ENCODE results near the gene JMJD7. TPM values are rescaled to one million over a fixed set of nuclear protein-coding genes. Genes with fewer than 3 reads are reported as not detected.

JMJD7 gene
- total RNA-seq, 6 donors from 2014 or later: 14.4 to 41.5 (median 31.2) TPM

- 69 to 76% methylated on average over 6 of the region's 6 CpGs for WGBS, 2 donors
- Histone ChIP-seq H3K9me3 (no peaks in the 10 kb centered on the region), H3K36me3 (peaks cover 4 to 49% (median 35%) of the 10 kb centered on the region in 4 donors), H3K27me3 (no peaks in the 10 kb centered on the region), H3K27ac (no peak overlapping the region), H3K4me3 (no peak overlapping the region), H3K4me1 (peaks cover 5 to 40% (median 20%) of the 10 kb centered on the region in 4 donors)
- ATAC-seq (ENCODE audit: low FRiP score in 2 of 2) (no peak), DNase-seq (no peak)
- TF ChIP-seq POLR2A (IDR thresholded peaks at IDR 0.05): no peak
- no peak for TF ChIP-seq EP300 (IDR thresholded peaks at IDR 0.05)
- no peak for TF ChIP-seq POLR2AphosphoS5 (IDR thresholded peaks at IDR 0.05)
Observed at GRCh38 chr15:41849204-41849603, 21.3 kb downstream of the JMJD7 start.

GRCh38 chr15:41849861-41850260, 22.0 kb downstream of the JMJD7 start:
- Histone ChIP-seq H3K9me3 (no peaks in the 10 kb centered on the region), H3K4me3 (no peak overlapping the region), H3K36me3 (peaks cover 4 to 42% (median 31%) of the 10 kb centered on the region in 4 donors), H3K4me1 (peaks cover 5 to 40% (median 20%) of the 10 kb centered on the region in 4 donors), H3K27me3 (no peaks in the 10 kb centered on the region), H3K27ac (no peak overlapping the region)
- DNase-seq (peak; percentile 65 to 78), ATAC-seq (ENCODE audit: low FRiP score in 2 of 2) (peak; percentile 16 to 45)
- 60 to 63% methylated on average over 1 to 8 of the region's 8 CpGs for WGBS, 2 donors
- TF ChIP-seq POLR2A (IDR thresholded peaks at IDR 0.05) (peak in 1 of 4 donors; percentile 3), CTCF (IDR thresholded peaks at IDR 0.05) (no peak), POLR2AphosphoS5 (IDR thresholded peaks at IDR 0.05) (no peak), EP300 (IDR thresholded peaks at IDR 0.05) (no peak)

GRCh38 chr15:41850482-41851166, 22.7 kb downstream of the JMJD7 start:
- H3K27me3 ChIP-seq: no peaks in the 10 kb centered on the region
- H3K36me3 ChIP-seq: peaks cover 0 to 35% (median 27%) of the 10 kb centered on the region in 4 donors
- H3K4me3 ChIP-seq: no peak overlapping the region
- no peak for TF ChIP-seq CTCF (IDR thresholded peaks at IDR 0.05)
- no peak for TF ChIP-seq POLR2A (IDR thresholded peaks at IDR 0.05)
- no peak for TF ChIP-seq POLR2AphosphoS5 (IDR thresholded peaks at IDR 0.05)
- no peak for TF ChIP-seq EP300 (IDR thresholded peaks at IDR 0.05)
- ATAC-seq (ENCODE audit: low FRiP score in 2 of 2) (no peak), DNase-seq (peak in 1 of 2 donors; percentile 75)
- WGBS, 2 donors: 65 to 72% methylated on average over 4 to 16 of the region's 16 CpGs
- no peaks in the 10 kb centered on the region for H3K9me3 ChIP-seq
- H3K4me1 ChIP-seq: peaks cover 5 to 40% (median 20%) of the 10 kb centered on the region in 4 donors
- no peak overlapping the region for H3K27ac ChIP-seq

GRCh38 chr15:41851167-41851523, 23.3 kb downstream of the JMJD7 start:
- H3K4me1 ChIP-seq: peaks cover 5 to 40% (median 20%) of the 10 kb centered on the region in 4 donors
- ATAC-seq (ENCODE audit: low FRiP score in 2 of 2): no peak

More at GRCh38 chr15:41851167-41851523, 23.3 kb downstream of the JMJD7 start:
- DNase-seq: no peak
- Histone ChIP-seq H3K36me3 (peaks cover 0 to 30% (median 22%) of the 10 kb centered on the region in 4 donors), H3K4me3 (no peak overlapping the region), H3K27ac (no peak overlapping the region), H3K27me3 (no peaks in the 10 kb centered on the region), H3K9me3 (no peaks in the 10 kb centered on the region)
- 45 to 67% methylated on average over 1 to 11 of the region's 11 CpGs for WGBS, 2 donors
- TF ChIP-seq CTCF (IDR thresholded peaks at IDR 0.05): no peak
- TF ChIP-seq EP300 (IDR thresholded peaks at IDR 0.05): no peak
- TF ChIP-seq POLR2AphosphoS5 (IDR thresholded peaks at IDR 0.05): no peak
- TF ChIP-seq POLR2A (IDR thresholded peaks at IDR 0.05): no peak
